Measurements from ENCODE around the gene TMEM132C. TPM values are rescaled to one million over a fixed set of nuclear protein-coding genes. Genes with fewer than 3 reads are reported as not detected.

Gene TMEM132C
- total RNA-seq, 3 donors from 2014 or later (not counting 1 experiment from before 2014, with no cell fraction given), result 0.08 to 0.41 TPM; not detected in 1

DNA sequence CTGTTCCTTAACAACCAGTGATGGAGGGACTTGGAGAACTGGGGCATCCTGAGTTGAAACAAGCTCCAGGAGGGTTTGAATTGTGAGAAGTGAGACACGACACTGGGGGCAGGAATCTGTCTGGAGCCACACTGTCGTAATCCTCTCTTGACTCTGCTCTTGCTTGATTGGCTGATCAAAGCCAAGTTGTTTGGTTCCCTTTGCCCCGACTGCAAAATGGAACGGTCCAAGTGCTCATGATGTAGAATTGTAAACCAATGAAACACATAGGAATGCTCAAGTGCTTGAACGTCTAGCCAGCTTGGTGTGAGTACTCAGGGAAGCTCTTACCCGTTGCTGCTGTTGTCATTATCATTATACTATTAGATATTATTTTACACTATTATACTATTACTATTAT is 98.1 kb downstream of the TMEM132C start:
- Mint-ChIP-seq H3K4me3 (no peak overlapping the region), H3K27ac (no peak overlapping the region), H3K36me3 (no peaks in the 10 kb centered on the region), H3K9me3 (no peaks in the 10 kb centered on the region), H3K27me3 (ENCODE audit: low read depth in 2 of 2) (peaks cover 41% of the 10 kb centered on the region in 2 donors), H3K4me1 (peaks cover 5 to 10% of the 10 kb centered on the region in 2 donors)
- no peaks in the 10 kb centered on the region for H3K4me1 ChIP-seq (ENCODE audit: control insufficient read depth, insufficient read depth, low read length)
- peaks cover 7% of the 10 kb centered on the region for H3K27me3 ChIP-seq (ENCODE audit: control insufficient read depth, insufficient read depth, low read length)
- no peak for ATAC-seq
- DNase-seq, result no peak
- intact Hi-C loops (cut with micrococcal nuclease), result no loop called here
- WGBS (ENCODE audit: insufficient coverage), result 25% methylated on average over 5 of the region's 6 CpGs
- no peaks in the 10 kb centered on the region for H3K9me3 ChIP-seq (ENCODE audit: control insufficient read depth, insufficient read depth, low read length)
- H3K4me3 ChIP-seq (ENCODE audit: low read length), result no peak overlapping the region
- no peak overlapping the region for H3K27ac ChIP-seq (ENCODE audit: low read length)
- TF ChIP-seq, protein P1, sequence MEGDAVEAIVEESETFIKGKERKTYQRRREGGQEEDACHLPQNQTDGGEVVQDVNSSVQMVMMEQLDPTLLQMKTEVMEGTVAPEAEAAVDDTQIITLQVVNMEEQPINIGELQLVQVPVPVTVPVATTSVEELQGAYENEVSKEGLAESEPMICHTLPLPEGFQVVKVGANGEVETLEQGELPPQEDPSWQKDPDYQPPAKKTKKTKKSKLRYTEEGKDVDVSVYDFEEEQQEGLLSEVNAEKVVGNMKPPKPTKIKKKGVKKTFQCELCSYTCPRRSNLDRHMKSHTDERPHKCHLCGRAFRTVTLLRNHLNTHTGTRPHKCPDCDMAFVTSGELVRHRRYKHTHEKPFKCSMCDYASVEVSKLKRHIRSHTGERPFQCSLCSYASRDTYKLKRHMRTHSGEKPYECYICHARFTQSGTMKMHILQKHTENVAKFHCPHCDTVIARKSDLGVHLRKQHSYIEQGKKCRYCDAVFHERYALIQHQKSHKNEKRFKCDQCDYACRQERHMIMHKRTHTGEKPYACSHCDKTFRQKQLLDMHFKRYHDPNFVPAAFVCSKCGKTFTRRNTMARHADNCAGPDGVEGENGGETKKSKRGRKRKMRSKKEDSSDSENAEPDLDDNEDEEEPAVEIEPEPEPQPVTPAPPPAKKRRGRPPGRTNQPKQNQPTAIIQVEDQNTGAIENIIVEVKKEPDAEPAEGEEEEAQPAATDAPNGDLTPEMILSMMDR (IDR thresholded peaks at IDR 0.05), result no peak
- no peaks in the 10 kb centered on the region for H3K36me3 ChIP-seq (ENCODE audit: control insufficient read depth, insufficient read depth, low read length)

DNA sequence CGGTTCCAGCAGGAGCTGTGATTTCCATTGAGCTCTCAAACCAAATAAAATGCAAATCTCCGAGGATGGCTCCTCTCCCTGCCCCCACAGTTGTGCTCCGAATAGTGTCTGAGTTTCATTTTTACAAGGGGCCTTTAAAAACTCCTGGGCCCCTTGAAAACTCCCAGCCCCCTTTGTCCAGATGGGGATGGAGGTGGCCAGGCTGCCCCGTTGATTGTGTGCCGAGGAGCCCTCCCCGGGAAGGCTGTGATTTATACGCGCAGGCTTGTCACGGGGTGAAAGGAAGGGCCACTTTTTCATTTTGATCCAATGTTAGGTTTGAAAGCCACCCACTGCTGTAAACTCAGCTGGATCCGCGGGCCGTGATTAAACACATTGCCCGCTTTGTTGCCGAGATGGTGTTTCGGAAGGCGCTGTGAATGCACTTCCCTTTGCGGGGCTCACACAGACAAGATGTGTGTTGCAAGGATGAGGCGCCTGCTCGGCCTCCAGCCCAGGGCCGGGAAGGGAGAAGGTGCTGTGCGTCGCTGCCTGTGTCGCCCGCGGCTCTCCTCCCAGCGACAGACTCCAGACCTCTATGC is 98.8 kb downstream of the TMEM132C start:
- H3K9me3 ChIP-seq (ENCODE audit: control insufficient read depth, insufficient read depth, low read length), result no peaks in the 10 kb centered on the region
- DNase-seq (no peak), ATAC-seq (no peak)
- Mint-ChIP-seq H3K27me3 (ENCODE audit: low read depth in 2 of 2) (peaks cover 40 to 43% of the 10 kb centered on the region in 2 donors), H3K27ac (no peak overlapping the region), H3K36me3 (no peaks in the 10 kb centered on the region), H3K9me3 (no peaks in the 10 kb centered on the region), H3K4me3 (no peak overlapping the region), H3K4me1 (peaks cover 5 to 10% of the 10 kb centered on the region in 2 donors)
- no peak overlapping the region for H3K27ac ChIP-seq (ENCODE audit: low read length)
- WGBS (ENCODE audit: insufficient coverage), result 5% methylated on average over 25 of the region's 26 CpGs
- H3K27me3 ChIP-seq (ENCODE audit: control insufficient read depth, insufficient read depth, low read length), result peaks cover 7% of the 10 kb centered on the region
- no peaks in the 10 kb centered on the region for H3K36me3 ChIP-seq (ENCODE audit: control insufficient read depth, insufficient read depth, low read length)
- no peak overlapping the region for H3K4me3 ChIP-seq (ENCODE audit: low read length)
- H3K4me1 ChIP-seq (ENCODE audit: control insufficient read depth, insufficient read depth, low read length), result no peaks in the 10 kb centered on the region
- intact Hi-C loops (cut with micrococcal nuclease), result no loop called here
- TF ChIP-seq, protein P1 (IDR thresholded peaks at IDR 0.05), result no peak

DNA sequence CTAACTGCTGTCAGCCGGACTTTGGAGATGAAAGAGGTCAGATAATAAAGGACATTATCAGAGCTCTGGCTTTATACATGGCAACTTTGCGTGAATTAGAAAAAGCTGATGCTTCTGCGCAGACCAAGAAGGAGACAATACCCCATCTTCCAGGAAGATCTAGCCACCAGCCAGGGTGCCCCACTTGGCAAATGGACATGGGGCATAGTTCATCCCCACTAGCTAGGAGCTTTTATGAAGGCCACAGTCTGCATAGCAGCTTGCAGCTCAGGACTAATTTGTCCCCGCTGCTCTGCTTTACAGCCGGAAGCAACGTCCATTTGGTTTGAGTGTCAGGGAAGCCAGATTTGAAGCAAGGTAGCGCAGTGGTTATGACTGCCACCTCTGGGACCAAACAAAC is 101.0 kb downstream of the TMEM132C start:
- H3K4me1 Mint-ChIP-seq, result peaks cover 5 to 10% of the 10 kb centered on the region in 2 donors
- 89% methylated on average over 7 of the region's 7 CpGs for WGBS (ENCODE audit: insufficient coverage)

More for the DNA sequence above, 101.0 kb downstream of the TMEM132C start:
- Histone ChIP-seq H3K9me3 (ENCODE audit: control insufficient read depth, insufficient read depth, low read length) (no peaks in the 10 kb centered on the region), H3K36me3 (ENCODE audit: control insufficient read depth, insufficient read depth, low read length) (no peaks in the 10 kb centered on the region), H3K27ac (ENCODE audit: low read length) (no peak overlapping the region), H3K27me3 (ENCODE audit: control insufficient read depth, insufficient read depth, low read length) (peaks cover 7% of the 10 kb centered on the region), H3K4me1 (ENCODE audit: control insufficient read depth, insufficient read depth, low read length) (no peaks in the 10 kb centered on the region), H3K4me3 (ENCODE audit: low read length) (no peak overlapping the region)
- Mint-ChIP-seq H3K27ac (no peak overlapping the region), H3K4me3 (no peak overlapping the region), H3K27me3 (ENCODE audit: low read depth in 2 of 2) (peaks cover 35 to 41% of the 10 kb centered on the region in 2 donors), H3K36me3 (no peaks in the 10 kb centered on the region), H3K9me3 (no peaks in the 10 kb centered on the region)
- TF ChIP-seq, protein P1 (IDR thresholded peaks at IDR 0.05), result no peak
- DNase-seq (no peak), ATAC-seq (no peak)
- intact Hi-C loops (cut with micrococcal nuclease), result no loop called here

All from natural killer cell (primary cell).